ENCODE data around the gene SLC43A2. TPM values are rescaled to one million over a fixed set of nuclear protein-coding genes. Genes with fewer than 3 reads are reported as not detected.
"Not testable (repeated sequence)": the region's sequence is repeated elsewhere in the genome, so short reads cannot be mapped to it uniquely, and the experiment has no call there.

The SLC43A2 gene
- 7.6 and 29.9 TPM in 2 replicates for total RNA-seq (2014; rRNA removed; shearing (Covaris generic); ENCODE audit: low replicate concordance)

DNA sequence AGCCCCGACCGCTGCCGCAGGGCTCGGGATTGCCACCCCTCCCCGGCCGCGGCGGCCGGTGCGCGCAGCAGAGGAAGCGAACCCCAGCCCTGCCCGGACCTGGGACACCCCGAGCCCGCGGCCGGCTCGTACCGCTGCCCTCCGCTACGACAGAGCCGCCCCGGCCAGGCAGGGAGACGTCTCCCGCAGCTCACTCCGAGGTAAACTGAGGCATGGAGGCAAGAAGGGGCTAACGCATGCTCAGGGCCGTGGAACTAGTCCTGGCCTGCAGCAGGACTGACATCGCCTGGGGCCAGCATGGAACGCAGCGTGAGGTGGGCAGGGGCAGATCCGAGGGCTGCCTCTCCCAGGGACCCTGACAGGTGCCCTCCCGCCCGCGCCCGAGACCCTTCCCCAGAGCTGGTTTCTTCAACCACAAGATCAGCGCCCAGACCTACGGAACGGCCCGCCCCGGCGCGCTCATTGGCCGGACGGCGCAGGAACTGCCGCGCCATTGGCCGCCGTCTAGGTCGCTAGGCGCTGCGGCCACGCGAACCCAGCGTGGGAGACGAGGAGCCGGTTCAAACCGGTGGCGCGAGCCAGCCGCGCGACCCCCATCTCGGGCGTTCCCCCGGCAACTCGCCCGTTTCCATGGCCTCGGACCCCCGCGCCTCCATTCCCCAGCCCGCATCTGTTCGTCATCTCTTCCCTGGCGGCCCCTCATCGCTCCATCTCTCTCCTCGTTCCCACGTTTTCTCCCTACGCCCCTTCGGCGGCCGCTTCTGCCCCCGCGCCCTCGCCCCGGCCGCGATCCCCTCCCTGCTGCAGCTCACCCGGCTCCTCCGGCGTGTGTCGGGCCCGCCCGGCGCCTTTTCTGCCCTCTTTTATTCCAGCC is at the start of gene SLC43A2:
Gene SLC43A2, minus strand, starts transcription at position 853 of the 874 bp plus-strand sequence. CDS start 960 bp downstream, outside the sequence.
- DNase-seq (ENCODE audit: low read depth): peak; percentile 65
- in situ Hi-C loops (cut with HindIII; ENCODE audit: low pct_unique_long_range_greater_than_20kb, low sequenced_read_pairs): no loop called here

GRCh38 chr17:1676401-1676800 is 47.8 kb upstream of the SLC43A2 start:
- in situ Hi-C loops (cut with HindIII; ENCODE audit: low pct_unique_long_range_greater_than_20kb, low sequenced_read_pairs): no loop called here
- no peak for DNase-seq (ENCODE audit: low read depth)

DNA sequence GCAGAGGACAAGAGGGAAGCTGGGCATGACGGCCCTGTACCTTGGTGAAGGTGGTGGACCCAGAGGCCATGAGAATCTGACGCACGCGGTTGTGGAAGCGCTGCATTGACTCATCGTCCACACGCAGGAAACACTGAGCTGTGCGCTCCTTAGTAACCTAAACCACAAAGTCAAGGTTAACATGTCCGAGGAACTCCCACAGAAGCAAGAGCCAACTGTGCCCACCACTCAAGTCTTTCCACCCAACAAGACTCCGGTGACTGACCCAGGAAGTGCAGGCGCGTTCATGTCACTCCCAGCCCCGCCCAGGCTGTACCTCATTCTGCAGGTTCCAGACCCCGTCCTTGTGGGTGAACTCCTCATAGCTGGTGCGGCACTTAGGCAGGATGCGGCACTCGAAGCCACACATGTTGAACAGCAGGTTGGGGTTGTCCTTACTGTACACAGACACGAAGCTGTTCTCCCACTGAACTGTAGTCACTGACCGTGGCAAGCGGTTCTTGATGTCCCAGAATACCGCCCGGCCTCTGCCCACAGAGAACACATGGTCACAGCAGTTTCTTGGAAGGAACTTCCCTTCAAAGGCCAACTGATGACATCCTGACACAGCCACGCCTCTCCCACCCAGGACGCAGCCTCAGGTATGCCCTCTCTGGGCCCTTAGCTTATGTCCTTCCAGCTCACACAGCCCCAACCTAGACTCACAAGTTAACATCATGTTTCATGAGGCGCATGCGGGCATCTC is 44.6 kb upstream of the SLC43A2 start:
- in situ Hi-C loops (cut with HindIII; ENCODE audit: low pct_unique_long_range_greater_than_20kb, low sequenced_read_pairs): no loop called here
- DNase-seq (ENCODE audit: low read depth): no peak

- in situ Hi-C loops (cut with HindIII; ENCODE audit: low pct_unique_long_range_greater_than_20kb, low sequenced_read_pairs): not testable (repeated sequence)
Observed at GRCh38 chr17:1663934-1664333, 35.3 kb upstream of the SLC43A2 start.

DNA sequence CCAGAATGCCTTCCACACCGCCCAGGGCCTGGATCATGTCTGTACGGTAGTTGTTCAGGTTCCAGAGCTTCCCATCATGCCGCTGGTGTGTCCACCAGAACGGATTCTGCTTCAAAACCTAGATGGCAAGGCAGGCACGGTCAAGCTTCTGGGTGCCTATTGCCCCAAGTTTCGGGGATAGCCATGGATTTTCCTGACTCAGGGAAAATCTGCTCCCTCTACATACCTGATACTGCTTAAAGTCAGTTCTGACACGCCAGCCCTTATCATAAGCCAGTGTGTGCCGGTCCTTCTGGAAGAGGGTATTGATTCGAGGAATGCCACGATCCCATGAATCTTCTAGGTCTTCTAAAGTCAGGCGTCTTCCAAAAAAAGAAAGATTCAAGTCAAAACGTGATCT is 32.4 kb upstream of the SLC43A2 start:
- in situ Hi-C loops (cut with HindIII; ENCODE audit: low pct_unique_long_range_greater_than_20kb, low sequenced_read_pairs): no loop called here
- DNase-seq (ENCODE audit: low read depth): no peak

More at GRCh38 chr17:1663934-1664333, 35.3 kb upstream of the SLC43A2 start:
- not testable (repeated sequence) for DNase-seq (ENCODE audit: low read depth)

DNA sequence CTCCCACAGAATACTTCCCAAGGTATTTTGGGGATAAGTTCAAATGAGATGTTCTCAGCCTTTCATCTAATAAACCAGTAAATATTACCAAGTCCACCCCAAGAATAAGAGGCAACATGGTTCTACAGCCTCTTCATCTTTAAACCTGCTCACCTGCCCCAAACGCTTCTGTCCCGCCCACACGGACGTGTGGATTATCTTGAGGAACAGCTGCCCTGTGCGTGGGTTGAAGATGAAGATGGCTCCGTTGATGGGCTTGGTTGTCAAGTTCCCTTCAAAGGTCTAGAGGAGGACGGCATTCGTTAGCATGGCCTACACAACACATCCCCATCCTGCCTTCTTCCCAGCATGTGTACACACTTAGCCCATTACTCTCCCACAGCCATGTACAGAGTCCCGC is 29.5 kb upstream of the SLC43A2 start:
- in situ Hi-C loops (cut with HindIII; ENCODE audit: low pct_unique_long_range_greater_than_20kb, low sequenced_read_pairs): no loop called here
- DNase-seq (ENCODE audit: low read depth): no peak

GRCh38 chr17:1653735-1654134 is 25.1 kb upstream of the SLC43A2 start:
- DNase-seq (ENCODE audit: low read depth): no peak
- in situ Hi-C loops (cut with HindIII; ENCODE audit: low pct_unique_long_range_greater_than_20kb, low sequenced_read_pairs): no loop called here

GRCh38 chr17:1652794-1653193 is 24.2 kb upstream of the SLC43A2 start:
- in situ Hi-C loops (cut with HindIII; ENCODE audit: low pct_unique_long_range_greater_than_20kb, low sequenced_read_pairs); DNase-seq (ENCODE audit: low read depth): not testable (repeated sequence)

GRCh38 chr17:1651559-1651844 is 22.9 kb upstream of the SLC43A2 start:
- in situ Hi-C loops (cut with HindIII; ENCODE audit: low pct_unique_long_range_greater_than_20kb, low sequenced_read_pairs): no loop called here
- no peak for DNase-seq (ENCODE audit: low read depth)

DNA sequence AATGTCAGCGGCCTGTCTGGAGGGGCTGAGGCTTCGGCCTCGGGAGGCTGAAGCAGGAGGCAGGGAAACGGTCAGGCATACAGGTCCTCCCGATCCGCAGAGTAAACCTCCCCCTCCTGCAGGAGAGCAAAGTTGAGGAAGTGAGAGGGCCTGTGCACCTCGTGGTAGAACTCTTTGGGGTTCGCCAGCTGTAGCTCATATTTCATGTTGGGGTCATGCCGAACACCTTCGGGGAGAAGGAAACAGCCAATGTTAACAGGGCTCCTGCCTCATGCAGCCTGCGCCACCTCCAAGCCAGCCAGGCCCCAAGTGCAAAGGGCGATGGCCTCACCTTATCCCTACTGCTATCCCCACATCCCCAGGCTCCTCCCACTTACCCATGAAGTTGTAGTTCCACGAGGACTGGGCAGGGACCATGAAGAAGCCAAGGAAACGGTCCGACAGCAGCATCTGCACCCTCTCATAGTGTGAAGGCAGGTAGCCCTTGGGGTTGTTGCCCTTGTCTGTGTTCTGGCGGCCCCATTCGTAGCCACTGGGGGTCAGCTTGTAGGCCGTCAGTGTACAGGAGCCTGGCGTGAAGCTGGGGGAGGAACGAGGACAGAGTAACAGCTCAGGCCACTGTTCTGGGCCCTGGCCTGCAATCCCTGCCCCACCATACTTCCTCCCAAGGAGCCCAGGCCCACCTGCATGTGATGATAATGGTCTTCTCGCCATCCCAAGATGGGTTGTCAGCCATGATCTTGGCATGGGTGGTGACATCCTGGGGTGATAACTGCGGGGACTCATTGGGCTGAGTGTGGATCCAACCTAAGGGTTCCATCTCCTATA is 22.3 kb upstream of the SLC43A2 start:
- DNase-seq (ENCODE audit: low read depth): no peak
- in situ Hi-C loops (cut with HindIII; ENCODE audit: low pct_unique_long_range_greater_than_20kb, low sequenced_read_pairs): no loop called here

- in situ Hi-C loops (cut with HindIII; ENCODE audit: low pct_unique_long_range_greater_than_20kb, low sequenced_read_pairs): no loop called here
- peak; percentile 69 for DNase-seq (ENCODE audit: low read depth)
Observed at GRCh38 chr17:1649844-1650501, 21.3 kb upstream of the SLC43A2 start, which contains the start of gene RILP. Gene RILP, minus strand, starts transcription at chr17:1649866. Its CDS starts 62 bp downstream, at chr17:1649804.

DNA sequence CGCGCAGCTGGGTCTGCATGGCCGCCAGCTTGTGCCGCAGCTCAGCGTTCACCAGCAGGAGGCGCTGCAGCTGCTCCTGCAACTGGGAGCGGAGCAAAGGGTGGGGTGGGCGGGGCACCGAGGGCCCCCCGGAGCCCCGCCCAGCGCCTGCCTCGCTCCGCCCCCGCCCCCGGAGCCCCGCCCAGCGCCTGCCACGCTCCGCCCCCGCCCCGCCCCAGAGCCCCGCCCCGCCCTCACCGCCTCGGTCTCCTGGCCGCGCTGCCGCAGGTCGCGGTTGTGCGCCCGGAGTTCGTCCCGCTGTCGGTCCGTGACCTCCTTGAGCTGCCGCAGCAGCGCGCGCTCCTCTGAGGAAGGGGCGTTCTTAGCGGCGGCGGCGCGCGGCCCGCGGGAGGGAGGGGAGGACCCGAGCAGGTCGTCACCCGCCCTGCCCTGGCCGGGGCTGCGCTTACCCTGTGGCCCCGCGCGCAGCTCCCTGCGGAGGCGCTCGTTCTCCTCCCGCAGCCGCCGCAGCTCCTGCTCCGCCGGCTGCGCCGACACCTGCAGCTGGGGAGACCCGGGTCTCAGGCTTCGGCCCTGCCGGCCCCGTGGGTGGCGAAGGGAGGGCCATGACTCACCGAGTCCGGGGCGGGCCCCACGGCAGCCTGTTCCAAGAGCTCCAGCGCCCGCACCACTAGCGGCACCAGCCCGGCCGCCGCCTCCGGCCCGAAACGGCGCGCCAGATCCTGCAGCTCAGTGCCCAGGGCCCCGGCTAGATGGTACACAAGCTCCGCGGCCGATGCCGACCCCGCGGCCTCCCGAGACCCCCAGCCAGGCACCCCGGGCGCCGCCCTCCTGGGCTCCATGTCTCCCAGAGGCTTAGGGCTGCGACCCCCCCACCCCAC is 20.6 kb upstream of the SLC43A2 start:
- in situ Hi-C loops (cut with HindIII; ENCODE audit: low pct_unique_long_range_greater_than_20kb, low sequenced_read_pairs): no loop called here
- DNase-seq (ENCODE audit: low read depth): peak; percentile 90

- in situ Hi-C loops (cut with HindIII; ENCODE audit: low pct_unique_long_range_greater_than_20kb, low sequenced_read_pairs): no loop called here
- no peak for DNase-seq (ENCODE audit: low read depth)
Observed at GRCh38 chr17:1648173-1648962, 19.7 kb upstream of the SLC43A2 start.

DNA sequence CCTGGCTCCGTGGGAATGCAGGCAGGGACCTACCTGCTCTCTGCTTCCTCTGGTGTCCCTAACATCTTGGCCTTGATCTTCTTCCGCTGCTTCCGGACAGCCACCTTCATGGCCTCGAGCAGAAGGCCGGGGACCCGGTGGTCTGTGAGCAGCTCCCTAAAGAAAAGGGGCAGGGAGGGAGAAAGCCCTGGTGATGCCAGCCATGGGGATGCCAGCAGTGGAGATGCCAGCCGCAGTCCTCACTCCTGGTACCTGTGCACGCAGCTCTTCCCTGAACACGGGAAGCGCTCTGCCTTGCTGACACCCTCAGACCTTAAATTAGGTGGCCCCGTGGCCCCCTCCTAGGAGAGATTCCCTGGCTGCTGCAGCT is 19.2 kb upstream of the SLC43A2 start:
- in situ Hi-C loops (cut with HindIII; ENCODE audit: low pct_unique_long_range_greater_than_20kb, low sequenced_read_pairs): no loop called here
- DNase-seq (ENCODE audit: low read depth): no peak

DNA sequence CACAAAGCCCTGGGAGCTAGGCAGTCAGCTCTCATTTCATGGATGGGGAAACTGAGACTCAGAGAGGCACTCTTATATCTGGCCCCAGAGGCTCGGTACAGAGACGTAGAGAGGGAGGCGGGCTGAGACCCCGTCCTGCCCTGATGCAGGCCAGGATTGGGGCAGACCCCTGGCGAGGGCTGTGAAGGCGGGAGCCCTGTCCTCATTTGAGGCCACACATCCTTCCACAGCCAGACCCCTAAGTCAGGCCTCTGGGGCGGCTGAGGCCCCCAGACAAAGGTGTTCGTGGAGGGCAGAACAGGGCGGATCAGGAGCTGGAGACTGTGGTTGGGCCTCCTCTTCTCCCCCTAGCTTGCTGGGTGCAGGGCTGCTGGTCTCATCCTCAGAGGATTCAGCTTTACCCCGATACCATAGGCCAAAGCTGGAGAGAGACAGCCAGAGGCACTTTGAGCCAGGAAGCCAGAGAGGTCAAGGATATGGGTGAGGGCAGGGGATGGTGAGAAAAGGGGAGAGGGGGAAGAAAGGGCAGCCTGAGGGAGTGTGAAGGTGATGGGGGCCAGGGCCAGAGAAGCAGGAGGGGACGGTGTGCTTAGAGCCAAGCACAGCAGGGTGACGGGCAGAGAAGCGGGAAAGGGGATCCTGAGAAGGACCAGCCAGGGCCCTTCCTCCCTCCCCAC is 17.7 kb upstream of the SLC43A2 start:
- in situ Hi-C loops (cut with HindIII; ENCODE audit: low pct_unique_long_range_greater_than_20kb, low sequenced_read_pairs): no loop called here

More for the DNA sequence above, 17.7 kb upstream of the SLC43A2 start:
- no peak for DNase-seq (ENCODE audit: low read depth)
